DOHH2 (cell line): ENCODE data around the gene AEN.

Experiments used
- H3F3A ChIP-seq: fragments of 200-600 bp; sonication (generic), shearing (Covaris generic); 2 replicates; pipeline ENCODE4 v1.6.0; 2016; ENCODE audit warnings: antibody characterized with exemption, mild to moderate bottlenecking; ENCODE audit not compliant: control insufficient read depth, insufficient read depth
- H3K27ac ChIP-seq: fragments of 200-600 bp; sonication (generic); 2 replicates; pipeline ENCODE4 v1.5.1; 2014; ENCODE audit warnings: low read depth, mild to moderate bottlenecking, low read length, moderate library complexity
- H3K27me3 ChIP-seq: fragments of 200-600 bp; sonication (generic); 2 replicates; pipeline ENCODE4 v1.6.1; 2014; ENCODE audit warnings: mild to moderate bottlenecking, low read length, mixed read lengths; ENCODE audit not compliant: control insufficient read depth
- H3K36me3 ChIP-seq: fragments of 200-600 bp; sonication (generic); 2 replicates; pipeline ENCODE4 v1.6.1; 2014; ENCODE audit warnings: mild to moderate bottlenecking, low read length, moderate library complexity, mixed read lengths; ENCODE audit not compliant: control insufficient read depth
- H3K4me1 ChIP-seq: fragments of 200-600 bp; sonication (generic); 2 replicates; pipeline ENCODE4 v1.6.1; 2014; ENCODE audit warnings: mild to moderate bottlenecking, low read length, mixed read lengths; ENCODE audit not compliant: control insufficient read depth
- H3K4me2 ChIP-seq: fragments of 200-600 bp; sonication (generic); 2 replicates; pipeline ENCODE4 v1.6.0; 2014; ENCODE audit warnings: mild to moderate bottlenecking, low read length, moderate library complexity
- H3K4me3 ChIP-seq: fragments of 200-600 bp; sonication (generic); 2 replicates; pipeline ENCODE4 v1.5.1; 2014; ENCODE audit warnings: mild to moderate bottlenecking, low read length, mixed read lengths
- H3K79me2 ChIP-seq: fragments of 200-600 bp; sonication (generic); 2 replicates; pipeline ENCODE4 v1.6.1; 2014; ENCODE audit warnings: mild to moderate bottlenecking, low read length, mixed read lengths; ENCODE audit not compliant: control insufficient read depth
- H3K9me2 ChIP-seq: fragments of 200-600 bp; sonication (generic); replicated peaks from 2 replicates; pipeline ENCODE4 v1.6.1; 2014; ENCODE audit warnings: mild to moderate bottlenecking, low read length, mixed read lengths; ENCODE audit not compliant: control insufficient read depth
- H3K9me3 ChIP-seq: fragments of 200-600 bp; sonication (generic); 2 replicates; pipeline ENCODE4 v1.6.1; 2014; ENCODE audit warnings: antibody characterized with exemption, low read length, mixed read lengths; ENCODE audit not compliant: control insufficient read depth, insufficient read depth
- H4K20me1 ChIP-seq: fragments of 200-600 bp; sonication (generic); 2 replicates; pipeline ENCODE4 v1.6.0; 2014; ENCODE audit warnings: low read depth, mild to moderate bottlenecking, antibody characterized with exemption, low read length, moderate library complexity; ENCODE audit not compliant: control insufficient read depth, insufficient read depth
- EZH2phosphoT487 ChIP-seq: fragments of 200-600 bp; sonication (generic); IDR thresholded peaks from 2 replicates; pipeline ENCODE4 v1.6.1; 2017; ENCODE audit warnings: borderline replicate concordance, mild to moderate bottlenecking, antibody characterized with exemption, low read length, moderate library complexity, mixed read lengths
- TF ChIP-seq, protein P1 (sequence below): fragments of 200-600 bp; sonication (generic); IDR thresholded peaks from one replicate; pipeline ENCODE4 v1.5.1; 2014; ENCODE audit warnings: antibody characterized with exemption, mild to moderate bottlenecking, low read depth, low read length; ENCODE audit not compliant: poor library complexity, severe bottlenecking

Gene AEN

DNA sequence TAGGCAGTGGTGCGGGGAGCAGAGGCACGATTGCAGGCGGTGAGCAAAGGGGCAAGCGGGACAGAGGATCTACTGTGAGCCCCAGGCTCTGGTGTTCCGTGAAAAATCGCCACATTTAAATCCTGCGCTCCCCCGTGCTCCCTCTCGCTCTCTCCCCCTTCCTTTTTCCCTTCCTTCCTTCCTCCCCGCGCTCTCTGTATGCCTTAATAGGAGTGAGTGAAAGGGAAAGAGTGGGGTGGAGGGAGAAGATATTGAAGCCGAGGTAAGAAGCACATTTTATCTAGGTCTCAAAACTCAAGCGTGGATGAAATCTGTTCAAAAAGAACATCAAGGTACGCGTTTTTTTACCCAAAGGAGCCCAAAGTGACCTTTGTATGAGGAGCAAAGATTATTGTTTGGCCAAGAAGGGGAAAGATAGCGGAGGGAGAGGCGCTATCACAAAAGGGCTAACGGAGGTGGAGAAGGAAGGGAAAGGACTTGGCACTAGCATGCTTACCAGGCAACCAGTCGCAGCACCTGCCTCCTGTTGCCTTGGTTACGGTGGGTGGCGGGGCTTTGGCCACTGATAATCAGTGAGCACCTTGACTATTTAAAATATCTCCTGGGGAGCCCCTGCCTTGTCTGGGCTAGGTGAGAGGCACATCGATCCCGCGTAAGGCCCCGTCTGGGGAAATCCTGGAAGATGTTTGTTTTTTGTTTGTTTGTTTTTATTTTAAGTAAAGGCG, 14.9 kb upstream of the AEN start:
- no peaks in the 10 kb centered on the region for H3K36me3 ChIP-seq
- H3K4me1 ChIP-seq, result no peaks in the 10 kb centered on the region
- H3K27me3 ChIP-seq, result peaks cover 32% of the 10 kb centered on the region
- H3K79me2 ChIP-seq, result no peaks in the 10 kb centered on the region
- H4K20me1 ChIP-seq, result no peaks in the 10 kb centered on the region
- no peak overlapping the region for H3K4me3 ChIP-seq
- TF ChIP-seq EZH2phosphoT487, result no peak
- TF ChIP-seq, protein P1, sequence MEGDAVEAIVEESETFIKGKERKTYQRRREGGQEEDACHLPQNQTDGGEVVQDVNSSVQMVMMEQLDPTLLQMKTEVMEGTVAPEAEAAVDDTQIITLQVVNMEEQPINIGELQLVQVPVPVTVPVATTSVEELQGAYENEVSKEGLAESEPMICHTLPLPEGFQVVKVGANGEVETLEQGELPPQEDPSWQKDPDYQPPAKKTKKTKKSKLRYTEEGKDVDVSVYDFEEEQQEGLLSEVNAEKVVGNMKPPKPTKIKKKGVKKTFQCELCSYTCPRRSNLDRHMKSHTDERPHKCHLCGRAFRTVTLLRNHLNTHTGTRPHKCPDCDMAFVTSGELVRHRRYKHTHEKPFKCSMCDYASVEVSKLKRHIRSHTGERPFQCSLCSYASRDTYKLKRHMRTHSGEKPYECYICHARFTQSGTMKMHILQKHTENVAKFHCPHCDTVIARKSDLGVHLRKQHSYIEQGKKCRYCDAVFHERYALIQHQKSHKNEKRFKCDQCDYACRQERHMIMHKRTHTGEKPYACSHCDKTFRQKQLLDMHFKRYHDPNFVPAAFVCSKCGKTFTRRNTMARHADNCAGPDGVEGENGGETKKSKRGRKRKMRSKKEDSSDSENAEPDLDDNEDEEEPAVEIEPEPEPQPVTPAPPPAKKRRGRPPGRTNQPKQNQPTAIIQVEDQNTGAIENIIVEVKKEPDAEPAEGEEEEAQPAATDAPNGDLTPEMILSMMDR, result no peak
- no peaks in the 10 kb centered on the region for H3K9me3 ChIP-seq
- H3F3A ChIP-seq, result no peaks in the 10 kb centered on the region
- H3K4me2 ChIP-seq, result no peak overlapping the region
- H3K27ac ChIP-seq, result no peak overlapping the region
- no peaks in the 10 kb centered on the region for H3K9me2 ChIP-seq

DNA sequence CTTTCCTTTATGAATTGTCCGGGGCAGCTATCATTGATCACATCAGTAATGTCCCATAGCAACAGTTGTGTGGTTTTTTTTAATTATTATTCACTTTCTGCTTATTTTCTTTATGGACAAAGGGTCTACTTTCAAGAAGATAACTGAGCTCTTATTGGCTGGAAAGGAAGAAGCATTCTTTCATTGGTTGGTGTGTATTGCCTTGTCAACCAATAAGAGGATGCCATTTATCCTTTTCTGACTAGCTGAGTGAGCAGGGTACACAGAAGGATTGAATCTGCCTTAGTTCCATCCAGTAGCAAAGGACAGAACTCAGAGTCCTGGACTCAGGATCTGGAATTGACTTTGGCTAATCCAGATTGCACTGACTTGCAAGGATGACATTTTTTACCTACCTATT, 13.2 kb upstream of the AEN start:
- H3K4me3 ChIP-seq, result no peak overlapping the region
- no peaks in the 10 kb centered on the region for H3K9me2 ChIP-seq
- no peak overlapping the region for H3K4me2 ChIP-seq
- H3K79me2 ChIP-seq, result no peaks in the 10 kb centered on the region
- H3K9me3 ChIP-seq, result no peaks in the 10 kb centered on the region
- no peak overlapping the region for H3K27ac ChIP-seq
- no peaks in the 10 kb centered on the region for H3F3A ChIP-seq
- no peaks in the 10 kb centered on the region for H3K4me1 ChIP-seq
- H4K20me1 ChIP-seq, result no peaks in the 10 kb centered on the region
- TF ChIP-seq, protein P1, result no peak
- no peak for TF ChIP-seq EZH2phosphoT487
- no peaks in the 10 kb centered on the region for H3K36me3 ChIP-seq
- H3K27me3 ChIP-seq, result peaks cover 32% of the 10 kb centered on the region

DNA sequence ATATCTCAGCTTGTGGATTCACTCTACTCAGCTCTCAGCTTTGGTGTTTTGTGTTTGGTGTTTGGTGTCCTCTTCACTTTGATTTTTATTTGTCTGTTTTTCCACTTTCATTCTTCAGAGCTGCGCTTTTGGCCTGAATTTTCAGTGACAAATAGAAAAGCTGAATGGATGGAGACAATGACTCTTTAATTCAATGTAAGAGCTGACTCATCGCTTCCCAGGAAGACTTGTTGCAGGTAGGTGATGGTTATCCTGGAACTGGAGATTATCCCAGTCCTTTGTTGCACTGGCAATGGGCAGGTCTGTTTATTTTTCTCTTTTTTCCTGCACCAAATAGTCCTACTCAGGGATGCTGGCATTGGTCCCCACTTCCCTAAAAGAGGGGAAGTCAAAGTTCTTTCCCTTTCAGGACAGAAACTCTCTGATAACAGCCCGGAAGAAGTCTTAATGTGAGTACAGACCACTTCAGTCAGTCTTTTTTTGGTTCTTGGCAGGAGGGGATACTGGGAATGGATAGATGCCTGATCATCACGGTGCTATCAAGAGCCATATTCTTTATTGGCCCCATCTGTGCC, 12.4 kb upstream of the AEN start:
- peaks cover 32% of the 10 kb centered on the region for H3K27me3 ChIP-seq
- H3K4me1 ChIP-seq, result no peaks in the 10 kb centered on the region
- no peaks in the 10 kb centered on the region for H4K20me1 ChIP-seq
- H3K9me3 ChIP-seq, result no peaks in the 10 kb centered on the region
- no peak for TF ChIP-seq EZH2phosphoT487
- TF ChIP-seq, protein P1, result no peak
- no peaks in the 10 kb centered on the region for H3K9me2 ChIP-seq
- no peak overlapping the region for H3K4me2 ChIP-seq
- no peak overlapping the region for H3K4me3 ChIP-seq
- no peaks in the 10 kb centered on the region for H3K36me3 ChIP-seq
- no peaks in the 10 kb centered on the region for H3K79me2 ChIP-seq
- H3K27ac ChIP-seq, result no peak overlapping the region
- no peaks in the 10 kb centered on the region for H3F3A ChIP-seq
